OCI-LY7 (cell line): ENCODE measurements around the gene STXBP2. TPM values are rescaled to one million over a fixed set of nuclear protein-coding genes. Genes with fewer than 3 reads are reported as not detected.

Experiments used
- BruUV-seq: library from RNA; stranded (reverse); fragments of 400-500 nt; replicated peaks from 2 replicates; lab custom pipeline; 2021; lab: Mats Ljungman, UMichigan
- CTCF ChIA-PET: fragments of 300-600 bp; sonication (Branson Sonifier 250); formaldehyde crosslinking; loops from one replicate; lab custom pipeline; 2022; ENCODE audit warnings: antibody characterized with exemption; ENCODE audit not compliant: unreplicated experiment; lab: Charles Lee
- POLR2A ChIA-PET: fragments of 300-600 bp; sonication (Branson Sonifier 250); formaldehyde crosslinking; loops from one replicate; lab custom pipeline; 2022; ENCODE audit warnings: antibody characterized with exemption; lab: Charles Lee
- DNase-seq: peaks from one replicate; pipeline ENCODE4 v3.0.0-alpha.2; 2015; ENCODE audit warnings: low spot score
- H2AFZ ChIP-seq: fragments of 200-600 bp; sonication (generic), shearing (Covaris generic); 2 replicates; pipeline ENCODE4 v1.6.1; 2014; ENCODE audit warnings: mild to moderate bottlenecking, antibody characterized with exemption, low read length, moderate library complexity
- H3K27ac ChIP-seq: fragments of 200-600 bp; sonication (generic); 2 replicates; pipeline ENCODE4 v1.5.1; 2014; ENCODE audit warnings: mixed run types, low read depth, mild to moderate bottlenecking, moderate library complexity, low read length, inconsistent platforms; ENCODE audit not compliant: poor library complexity, severe bottlenecking
- H3K36me3 ChIP-seq: fragments of 200-600 bp; sonication (generic); 2 replicates; pipeline ENCODE4 v1.6.1; 2014; ENCODE audit warnings: mild to moderate bottlenecking, antibody characterized with exemption, low read length, moderate library complexity, mixed read lengths; ENCODE audit not compliant: insufficient read depth
- H3K4me1 ChIP-seq: fragments of 200-600 bp; sonication (generic); 2 replicates; pipeline ENCODE4 v1.5.1; 2014; ENCODE audit warnings: mild to moderate bottlenecking, low read length; ENCODE audit not compliant: insufficient read depth, poor library complexity, severe bottlenecking
- H3K4me2 ChIP-seq: fragments of 200-600 bp; sonication (generic); 2 replicates; pipeline ENCODE4 v1.6.1; 2014; ENCODE audit warnings: mild to moderate bottlenecking, low read length
- H3K4me3 ChIP-seq: fragments of 200-600 bp; sonication (generic); 2 replicates; pipeline ENCODE4 v1.5.1; 2014; ENCODE audit warnings: mild to moderate bottlenecking, low read depth, low read length; ENCODE audit not compliant: poor library complexity, severe bottlenecking
- H3K79me2 ChIP-seq: fragments of 200-600 bp; sonication (generic); 2 replicates; pipeline ENCODE4 v1.6.1; 2016; ENCODE audit warnings: low read depth, mild to moderate bottlenecking, low read length, moderate library complexity, mixed read lengths; ENCODE audit not compliant: insufficient read depth
- H3K9me2 ChIP-seq: fragments of 200-600 bp; sonication (generic); 2 replicates; pipeline ENCODE4 v1.6.1; 2016; ENCODE audit warnings: mild to moderate bottlenecking, low read length, mixed read lengths; ENCODE audit not compliant: insufficient read depth
- H3K9me3 ChIP-seq: fragments of 200-600 bp; sonication (generic); 2 replicates; pipeline ENCODE4 v1.6.1; 2014; ENCODE audit warnings: mild to moderate bottlenecking, mixed run types, low read length, mixed read lengths
- H4K20me1 ChIP-seq: fragments of 200-600 bp; sonication (generic); 2 replicates; pipeline ENCODE4 v1.6.1; 2014; ENCODE audit warnings: mild to moderate bottlenecking, antibody characterized with exemption, low read length, moderate library complexity, mixed read lengths; ENCODE audit not compliant: insufficient read depth
- CTCF ChIP-seq: fragments of 200-600 bp; sonication (generic); conservative IDR thresholded peaks from 2 replicates; pipeline ENCODE4 v1.5.1; 2014; ENCODE audit warnings: mild to moderate bottlenecking, antibody characterized with exemption, low read length, moderate library complexity, mixed read lengths
- EZH2phosphoT487 ChIP-seq: fragments of 200-600 bp; sonication (generic); IDR thresholded peaks from 2 replicates; pipeline ENCODE4 v1.6.1; 2018; ENCODE audit warnings: low read depth, borderline replicate concordance, mild to moderate bottlenecking, mixed run types, antibody characterized with exemption, low read length, moderate library complexity, mixed read lengths
- intact Hi-C: fragments of 100-400 bp; cut with micrococcal nuclease; formaldehyde crosslinking; loops from one replicate; pipeline ENCODE4 v1.10.0; 2022; ENCODE audit not compliant: unreplicated experiment
- total RNA-seq, 2 experiments: library from RNA; depleted of rRNA in 1 of 2; stranded (reverse); fragments of >200 nt in 1 of 2; shearing (Covaris generic) in 1 of 2; gene quantifications; 2 replicates each; pipeline ENCODE4 v1.2.3, GENCODE V29; 2014 to 2022

Gene STXBP2
- total RNA-seq, 2 experiments from 2014 or later, result 43.0 to 138 TPM

DNA sequence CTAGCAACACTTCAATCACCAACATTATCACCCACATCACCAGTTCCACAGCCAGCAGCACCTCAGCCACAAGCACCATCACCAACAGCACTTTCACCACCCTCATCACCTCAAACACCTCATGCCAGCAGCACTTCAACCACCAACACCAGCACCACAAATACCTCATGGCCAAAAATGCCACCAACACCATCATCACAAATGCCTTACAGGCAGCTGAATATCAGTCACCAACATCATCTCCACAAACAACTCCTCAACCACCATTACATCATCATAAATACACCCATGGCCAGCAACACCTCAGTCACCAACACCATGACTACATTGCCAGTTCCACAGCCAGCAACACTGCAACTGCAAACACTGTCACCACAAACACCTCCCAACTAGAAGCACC is 54.6 kb downstream of the STXBP2 start:
- CTCF ChIA-PET, result no interaction called here
- H3K4me3 ChIP-seq, result no peak overlapping the region
- H3K9me2 ChIP-seq, result no peaks in the 10 kb centered on the region
- POLR2A ChIA-PET, result no interaction called here
- DNase-seq, result no peak
- H3K36me3 ChIP-seq, result no peaks in the 10 kb centered on the region
- H3K9me3 ChIP-seq, result no peaks in the 10 kb centered on the region
- H4K20me1 ChIP-seq, result no peaks in the 10 kb centered on the region
- H2AFZ ChIP-seq, result no peak overlapping the region
- no peak overlapping the region for H3K27ac ChIP-seq
- H3K79me2 ChIP-seq, result no peaks in the 10 kb centered on the region
- no TSS peak for BruUV-seq
- intact Hi-C loops, result no loop called here
- no peak overlapping the region for H3K4me2 ChIP-seq
- H3K4me1 ChIP-seq, result peaks cover 20% of the 10 kb centered on the region
- TF ChIP-seq CTCF, result no peak

DNA sequence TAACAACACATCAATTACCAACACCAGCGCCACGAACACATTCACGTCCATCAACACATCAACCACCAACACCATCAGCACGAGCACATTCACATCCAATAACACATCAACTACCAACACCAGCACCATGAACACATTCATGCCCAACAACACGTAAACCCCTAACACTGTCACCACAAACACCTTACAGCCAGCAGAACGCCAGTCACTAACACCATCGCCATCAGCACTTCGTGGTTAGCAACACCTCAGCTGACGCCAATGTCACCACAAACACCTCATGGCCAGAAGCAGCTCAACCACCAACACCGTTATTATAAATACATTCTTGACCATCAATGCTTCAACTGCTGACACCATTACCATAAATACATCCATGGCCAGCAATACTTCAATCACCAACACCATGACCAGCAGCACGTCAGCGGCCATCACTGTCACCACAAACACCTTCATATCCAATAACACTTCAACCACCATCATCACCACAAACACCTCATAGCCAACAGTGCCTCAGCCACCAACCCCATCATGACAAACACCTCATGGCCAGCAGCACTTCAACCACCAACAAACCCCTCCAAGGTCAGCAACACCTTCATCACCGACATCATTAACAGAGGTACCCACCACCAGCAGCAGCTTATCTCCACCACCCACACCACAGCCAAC is 55.6 kb downstream of the STXBP2 start:
- CTCF ChIA-PET, result no interaction called here
- no peaks in the 10 kb centered on the region for H3K79me2 ChIP-seq
- BruUV-seq, result no TSS peak
- POLR2A ChIA-PET, result no interaction called here
- no peaks in the 10 kb centered on the region for H3K36me3 ChIP-seq
- intact Hi-C loops, result no loop called here
- no peak for DNase-seq
- no peak overlapping the region for H3K27ac ChIP-seq
- H3K4me3 ChIP-seq, result no peak overlapping the region
- H3K9me2 ChIP-seq, result no peaks in the 10 kb centered on the region
- H3K4me2 ChIP-seq, result no peak overlapping the region
- TF ChIP-seq CTCF (no peak), EZH2phosphoT487 (no peak)
- peaks cover 20% of the 10 kb centered on the region for H3K4me1 ChIP-seq
- no peaks in the 10 kb centered on the region for H3K9me3 ChIP-seq
- H2AFZ ChIP-seq, result no peak overlapping the region
- no peaks in the 10 kb centered on the region for H4K20me1 ChIP-seq

DNA sequence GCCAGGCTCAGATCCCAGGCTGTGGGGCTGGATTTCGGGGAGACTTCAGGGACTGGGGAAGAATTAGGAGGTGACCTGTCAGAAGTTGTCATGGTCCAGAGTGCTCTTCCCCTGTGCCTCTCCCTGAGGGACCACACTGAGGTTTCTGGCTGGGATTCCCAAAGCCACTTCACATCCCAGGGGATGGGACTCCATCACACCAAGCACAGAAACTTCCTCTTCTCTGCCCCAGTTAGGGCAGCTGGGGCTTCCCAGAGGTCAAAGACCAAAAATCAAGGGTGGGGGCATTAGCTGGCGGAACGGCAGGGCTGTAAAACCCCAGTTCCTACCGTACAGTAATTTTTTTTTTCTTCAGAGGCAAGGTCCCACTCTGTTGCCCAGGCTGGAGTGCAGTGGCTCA is 57.6 kb downstream of the STXBP2 start:
- Histone ChIP-seq H2AFZ (peak overlapping the region; percentile 64), H4K20me1 (no peaks in the 10 kb centered on the region), H3K27ac (no peak overlapping the region), H3K4me3 (no peak overlapping the region), H3K79me2 (no peaks in the 10 kb centered on the region), H3K9me2 (no peaks in the 10 kb centered on the region), H3K9me3 (no peaks in the 10 kb centered on the region), H3K4me2 (peak overlapping the region; percentile 42; the same call in 1 of the 2 replicates), H3K4me1 (peaks cover 26% of the 10 kb centered on the region), H3K36me3 (no peaks in the 10 kb centered on the region)
- intact Hi-C loops, result no loop called here
- no peak for DNase-seq
- BruUV-seq, result no TSS peak
- TF ChIP-seq EZH2phosphoT487 (no peak), CTCF (no peak)
- ChIA-PET POLR2A (interaction anchor here (0.7 kb wide), 1 partner anchor 7 kb away, joined by 6 read pairs; the partner anchor contains the start of gene FCER2), CTCF (no interaction called here)
